Measurements from ENCODE around the gene TMEM176A. TPM values are rescaled to one million over a fixed set of nuclear protein-coding genes. Genes with fewer than 3 reads are reported as not detected.

The TMEM176A gene, protein sequence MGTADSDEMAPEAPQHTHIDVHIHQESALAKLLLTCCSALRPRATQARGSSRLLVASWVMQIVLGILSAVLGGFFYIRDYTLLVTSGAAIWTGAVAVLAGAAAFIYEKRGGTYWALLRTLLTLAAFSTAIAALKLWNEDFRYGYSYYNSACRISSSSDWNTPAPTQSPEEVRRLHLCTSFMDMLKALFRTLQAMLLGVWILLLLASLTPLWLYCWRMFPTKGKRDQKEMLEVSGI
- total RNA-seq (14.2 and 61.1 TPM in 2 replicates), polyA plus RNA-seq (0.12 and 0.38 TPM in 2 replicates), polyA minus RNA-seq (ENCODE audit: low replicate concordance) (not detected in 2 replicates)
- polyA plus RNA-seq (2012) = 0.31 and 0.56 TPM in 2 replicates

DNA sequence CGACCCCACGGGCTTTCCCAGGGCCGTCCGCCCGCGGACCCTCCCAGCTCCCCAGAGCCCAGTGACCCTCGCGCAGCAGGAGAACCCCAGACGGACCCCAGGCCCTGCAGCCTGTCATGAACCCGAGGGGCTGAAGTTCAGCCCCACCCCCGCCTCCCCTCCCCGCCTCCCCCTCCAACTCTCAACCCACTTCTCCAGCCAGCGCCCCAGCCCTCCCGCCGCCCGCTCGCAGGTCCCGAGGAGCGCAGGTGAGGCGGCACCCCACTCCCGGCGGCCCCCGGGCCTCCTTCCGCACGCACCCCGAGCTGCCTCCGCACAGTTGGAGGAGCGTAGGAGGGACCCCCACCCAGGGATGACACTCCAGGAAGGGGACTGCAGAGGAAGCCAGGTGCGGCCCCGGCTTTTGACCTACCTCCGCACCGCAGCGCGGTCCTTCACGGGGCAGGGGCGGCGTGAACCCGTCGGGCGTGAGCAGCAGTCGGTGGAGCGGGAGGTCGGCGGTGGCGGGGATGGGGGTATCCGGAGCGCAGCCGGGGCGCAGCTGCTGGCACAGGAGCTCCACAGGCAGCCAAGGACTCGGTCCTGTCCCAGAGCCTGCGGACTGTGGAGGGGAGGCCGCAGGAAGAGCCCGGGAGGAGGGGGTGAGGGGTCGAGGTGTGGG is at the start of gene TMEM176A:
Gene TMEM176A, plus strand, starts transcription at position 189 of the 661 bp plus-strand sequence. CDS start 782 bp downstream, outside the sequence.
- Histone ChIP-seq H4K20me1 (ENCODE audit: control insufficient read depth, extremely low read depth, insufficient read depth, low read length) (no peaks in the 10 kb centered on the region), H3K36me3 (ENCODE audit: control insufficient read depth, insufficient read depth, low read length) (no peaks in the 10 kb centered on the region), H3K27me3 (ENCODE audit: control insufficient read depth, insufficient read depth, low read length) (peaks cover 15% of the 10 kb centered on the region), H3K9ac (ENCODE audit: insufficient read depth, low read length) (no peak within 1 kb of the TSS), H3K4me2 (ENCODE audit: extremely low read depth, insufficient read depth, low read length) (no peak within 1 kb of the TSS), H3K79me2 (ENCODE audit: control insufficient read depth, insufficient read depth, low read length) (no peaks in the 10 kb centered on the region), H3K4me3 (replicated peaks in 1 of 4; ENCODE audit: control extremely low read depth in 1 of 4, insufficient read depth in 1 of 4, low read depth in 3 of 4, low read length in 4 of 4) (peak within 1 kb of the TSS in 1 of 4 experiments; percentile 40), H2AFZ (ENCODE audit: low read length) (no peak within 1 kb of the TSS), H3K4me1 (ENCODE audit: control insufficient read depth, extremely low read depth, insufficient read depth, low read length) (no peaks in the 10 kb centered on the region), H3K27ac (ENCODE audit: insufficient read depth, low read length) (no peak within 1 kb of the TSS), H3K9me3 (ENCODE audit: control insufficient read depth, insufficient read depth, low read depth, low read length) (no peaks in the 10 kb centered on the region)
- TF ChIP-seq, protein P1, sequence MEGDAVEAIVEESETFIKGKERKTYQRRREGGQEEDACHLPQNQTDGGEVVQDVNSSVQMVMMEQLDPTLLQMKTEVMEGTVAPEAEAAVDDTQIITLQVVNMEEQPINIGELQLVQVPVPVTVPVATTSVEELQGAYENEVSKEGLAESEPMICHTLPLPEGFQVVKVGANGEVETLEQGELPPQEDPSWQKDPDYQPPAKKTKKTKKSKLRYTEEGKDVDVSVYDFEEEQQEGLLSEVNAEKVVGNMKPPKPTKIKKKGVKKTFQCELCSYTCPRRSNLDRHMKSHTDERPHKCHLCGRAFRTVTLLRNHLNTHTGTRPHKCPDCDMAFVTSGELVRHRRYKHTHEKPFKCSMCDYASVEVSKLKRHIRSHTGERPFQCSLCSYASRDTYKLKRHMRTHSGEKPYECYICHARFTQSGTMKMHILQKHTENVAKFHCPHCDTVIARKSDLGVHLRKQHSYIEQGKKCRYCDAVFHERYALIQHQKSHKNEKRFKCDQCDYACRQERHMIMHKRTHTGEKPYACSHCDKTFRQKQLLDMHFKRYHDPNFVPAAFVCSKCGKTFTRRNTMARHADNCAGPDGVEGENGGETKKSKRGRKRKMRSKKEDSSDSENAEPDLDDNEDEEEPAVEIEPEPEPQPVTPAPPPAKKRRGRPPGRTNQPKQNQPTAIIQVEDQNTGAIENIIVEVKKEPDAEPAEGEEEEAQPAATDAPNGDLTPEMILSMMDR (conservative IDR thresholded peaks at IDR 0.05 in 1 of 2, IDR thresholded peaks at IDR 0.05 in 1 of 2; ENCODE audit: low read depth in 1 of 2, low read length in 2 of 2) = no peak
- peak; percentile 25 for TF ChIP-seq EZH2 (IDR thresholded peaks at IDR 0.05; ENCODE audit: low read length, missing control alignments)
- DNase-seq (ENCODE audit: low read depth in 2 of 2) = no peak

DNA sequence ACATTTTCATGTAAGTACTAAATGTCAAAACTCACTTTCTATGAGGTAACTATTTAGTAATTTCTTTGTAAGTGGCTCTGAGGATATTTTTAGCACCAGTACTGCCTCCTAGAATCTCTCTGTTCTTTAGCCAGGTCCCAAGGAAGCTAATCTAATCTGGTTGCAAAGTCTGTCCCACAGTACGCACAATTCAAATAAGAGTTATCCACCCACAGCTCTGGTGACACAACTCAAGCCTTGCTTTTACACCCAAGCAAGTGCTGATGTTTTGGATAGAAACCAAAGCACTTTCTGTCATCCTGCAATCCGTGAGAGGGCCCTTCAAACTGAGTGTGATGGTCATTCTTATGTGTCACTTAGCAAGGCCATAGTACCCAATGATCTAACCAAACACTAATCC is 48.9 kb upstream of the TMEM176A start:
- Histone ChIP-seq H2AFZ (ENCODE audit: low read length) (no peak overlapping the region), H3K36me3 (ENCODE audit: control insufficient read depth, insufficient read depth, low read length) (no peaks in the 10 kb centered on the region), H3K9ac (ENCODE audit: insufficient read depth, low read length) (no peak overlapping the region), H4K20me1 (ENCODE audit: control insufficient read depth, extremely low read depth, insufficient read depth, low read length) (no peaks in the 10 kb centered on the region), H3K4me3 (replicated peaks in 1 of 4; ENCODE audit: control extremely low read depth in 1 of 4, insufficient read depth in 1 of 4, low read depth in 3 of 4, low read length in 4 of 4) (no peak overlapping the region), H3K27me3 (ENCODE audit: control insufficient read depth, insufficient read depth, low read length) (no peaks in the 10 kb centered on the region), H3K9me3 (ENCODE audit: control insufficient read depth, insufficient read depth, low read depth, low read length) (no peaks in the 10 kb centered on the region), H3K4me2 (ENCODE audit: extremely low read depth, insufficient read depth, low read length) (no peak overlapping the region), H3K79me2 (ENCODE audit: control insufficient read depth, insufficient read depth, low read length) (no peaks in the 10 kb centered on the region), H3K4me1 (ENCODE audit: control insufficient read depth, extremely low read depth, insufficient read depth, low read length) (no peaks in the 10 kb centered on the region), H3K27ac (ENCODE audit: insufficient read depth, low read length) (no peak overlapping the region)
- DNase-seq (ENCODE audit: low read depth in 2 of 2) = no peak
- TF ChIP-seq EZH2 (IDR thresholded peaks at IDR 0.05; ENCODE audit: low read length, missing control alignments) = no peak
- TF ChIP-seq, protein P1 (conservative IDR thresholded peaks at IDR 0.05 in 1 of 2, IDR thresholded peaks at IDR 0.05 in 1 of 2; ENCODE audit: low read depth in 1 of 2, low read length in 2 of 2) = no peak

DNA sequence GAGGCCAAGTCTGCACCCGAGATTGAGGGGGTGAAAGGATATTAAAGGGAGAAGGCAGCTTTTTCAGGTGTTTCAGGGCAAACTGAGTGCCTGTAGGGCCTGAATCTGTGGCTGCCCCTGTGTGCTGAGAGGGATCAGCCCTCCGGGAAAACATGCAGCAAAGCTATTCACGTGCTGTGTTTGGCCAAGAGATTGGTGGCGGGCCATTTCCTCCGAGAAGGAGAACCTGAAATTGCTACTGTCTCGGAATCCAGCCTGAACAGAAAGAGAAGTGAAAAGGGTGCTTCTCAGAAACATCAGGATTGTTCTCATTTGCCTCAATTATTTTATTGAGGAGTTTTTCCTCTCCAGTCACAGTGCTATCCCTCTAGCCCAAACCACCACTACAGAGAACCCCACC is 47.3 kb upstream of the TMEM176A start:
- Histone ChIP-seq H3K9ac (ENCODE audit: insufficient read depth, low read length) (no peak overlapping the region), H3K36me3 (ENCODE audit: control insufficient read depth, insufficient read depth, low read length) (no peaks in the 10 kb centered on the region), H3K79me2 (ENCODE audit: control insufficient read depth, insufficient read depth, low read length) (no peaks in the 10 kb centered on the region), H4K20me1 (ENCODE audit: control insufficient read depth, extremely low read depth, insufficient read depth, low read length) (no peaks in the 10 kb centered on the region), H2AFZ (ENCODE audit: low read length) (no peak overlapping the region), H3K4me1 (ENCODE audit: control insufficient read depth, extremely low read depth, insufficient read depth, low read length) (no peaks in the 10 kb centered on the region), H3K27ac (ENCODE audit: insufficient read depth, low read length) (no peak overlapping the region), H3K9me3 (ENCODE audit: control insufficient read depth, insufficient read depth, low read depth, low read length) (no peaks in the 10 kb centered on the region), H3K4me2 (ENCODE audit: extremely low read depth, insufficient read depth, low read length) (no peak overlapping the region), H3K27me3 (ENCODE audit: control insufficient read depth, insufficient read depth, low read length) (no peaks in the 10 kb centered on the region), H3K4me3 (replicated peaks in 1 of 4; ENCODE audit: control extremely low read depth in 1 of 4, insufficient read depth in 1 of 4, low read depth in 3 of 4, low read length in 4 of 4) (no peak overlapping the region)
- TF ChIP-seq EZH2 (IDR thresholded peaks at IDR 0.05; ENCODE audit: low read length, missing control alignments) = no peak
- TF ChIP-seq, protein P1 (conservative IDR thresholded peaks at IDR 0.05 in 1 of 2, IDR thresholded peaks at IDR 0.05 in 1 of 2; ENCODE audit: low read depth in 1 of 2, low read length in 2 of 2) = no peak
- no peak for DNase-seq (ENCODE audit: low read depth in 2 of 2)
